Renal cortex interstitium (tissue), 15 donors: ENCODE data around the gene CIAO1. TPM values are rescaled to one million over a fixed set of nuclear protein-coding genes. Genes with fewer than 3 reads are reported as not detected.
A peak's percentile ranks its signal among the peaks of the same experiment; 100 is the strongest.
"Not testable (repeated sequence)": the region's sequence is repeated elsewhere in the genome, so short reads cannot be mapped to it uniquely, and the experiment has no call there.

Source experiments
- DNase-seq, 11 donors: peaks; one replicate each; pipeline ENCODE4 v3.0.0-alpha.2; 2013; ENCODE audit warnings: low read depth in 9 of 11, low spot score in 4 of 11; ENCODE audit errors: extremely low read depth in 1 of 11
- long read RNA-seq, 16 experiments: transcript quantifications; one replicate each; lab custom pipeline, GENCODE V29; 2026
- polyA plus RNA-seq, 3 donors: library from polyadenylated mRNA; unstranded; fragments of 120-200 nt; gene quantifications; one replicate each; pipeline ENCODE4 v1.2.1, GENCODE V29; 2013; ENCODE audit not compliant: insufficient read length in 3 of 3

Gene CIAO1
- polyA plus RNA-seq: 10 to 100 TPM; 68.1 to 78.8 (median 70.7) TPM
- long read RNA-seq, donor 1, transcript CIAO1-203 (7 exons, 1,533 nt): major isoform, 15 of 15 reads
- long read RNA-seq, donor 1, partial matches to known transcripts: 0 of 15 reads
- long read RNA-seq, donor 1, other reads (novel, unspliced or antisense): 0 of 15 reads
- long read RNA-seq, donor 2, transcript CIAO1-203 (7 exons, 1,533 nt): major isoform, 12 of 22 reads
- long read RNA-seq, donor 2, partial matches to known transcripts: 10 of 22 reads
- long read RNA-seq, donor 2, other reads (novel, unspliced or antisense): 0 of 22 reads
- long read RNA-seq, donor 3, transcript CIAO1-203 (7 exons, 1,533 nt): major isoform, 35 of 40 reads
- long read RNA-seq, donor 3, partial matches to known transcripts: 5 of 40 reads
- long read RNA-seq, donor 3, other reads (novel, unspliced or antisense): 0 of 40 reads
- long read RNA-seq, donor 4, transcript CIAO1-203 (7 exons, 1,533 nt): major isoform, 19 of 26 reads
- long read RNA-seq, donor 4, partial matches to known transcripts: 0 of 26 reads
- long read RNA-seq, donor 4, other reads (novel, unspliced or antisense): 7 of 26 reads
- long read RNA-seq, donor 5: 0 reads
- long read RNA-seq, donor 6, transcript CIAO1-203 (7 exons, 1,533 nt): major isoform, 19 of 243 reads
- long read RNA-seq, donor 6, partial matches to known transcripts: 217 of 243 reads
- long read RNA-seq, donor 6, other reads (novel, unspliced or antisense): 6 of 243 reads
- long read RNA-seq, donor 7, transcript CIAO1-203 (7 exons, 1,533 nt): major isoform, 28 of 308 reads
- long read RNA-seq, donor 7, partial matches to known transcripts: 279 of 308 reads
- long read RNA-seq, donor 7, other reads (novel, unspliced or antisense): 0 of 308 reads
- long read RNA-seq, donor 8, transcript CIAO1-203 (7 exons, 1,533 nt): major isoform, 27 of 416 reads
- long read RNA-seq, donor 8, partial matches to known transcripts: 374 of 416 reads
- long read RNA-seq, donor 8, other reads (novel, unspliced or antisense): 14 of 416 reads
- long read RNA-seq, donor 9, transcript CIAO1-203 (7 exons, 1,533 nt): major isoform, 27 of 27 reads
- long read RNA-seq, donor 9, partial matches to known transcripts: 0 of 27 reads
- long read RNA-seq, donor 9, other reads (novel, unspliced or antisense): 0 of 27 reads
- long read RNA-seq, donor 10, transcript CIAO1-203 (7 exons, 1,533 nt): major isoform, 21 of 203 reads
- long read RNA-seq, donor 10, partial matches to known transcripts: 174 of 203 reads
- long read RNA-seq, donor 10, other reads (novel, unspliced or antisense): 7 of 203 reads
- long read RNA-seq, donor 11, transcript CIAO1-203 (7 exons, 1,533 nt): major isoform, 22 of 22 reads
- long read RNA-seq, donor 11, partial matches to known transcripts: 0 of 22 reads
- long read RNA-seq, donor 11, other reads (novel, unspliced or antisense): 0 of 22 reads
- long read RNA-seq, donor 12, transcript CIAO1-203 (7 exons, 1,533 nt): major isoform, 11 of 148 reads
- long read RNA-seq, donor 12, partial matches to known transcripts: 96 of 148 reads
- long read RNA-seq, donor 12, other reads (novel, unspliced or antisense): 39 of 148 reads
- long read RNA-seq, donor 13, transcript CIAO1-203 (7 exons, 1,533 nt): major isoform, 49 of 60 reads
- long read RNA-seq, donor 13, partial matches to known transcripts: 10 of 60 reads
- long read RNA-seq, donor 13, other reads (novel, unspliced or antisense): 0 of 60 reads
- long read RNA-seq, donor 14, transcript CIAO1-203 (7 exons, 1,533 nt): major isoform, 20 of 20 reads
- long read RNA-seq, donor 14, partial matches to known transcripts: 0 of 20 reads
- long read RNA-seq, donor 14, other reads (novel, unspliced or antisense): 0 of 20 reads
- long read RNA-seq, donor 15, transcript CIAO1-203 (7 exons, 1,533 nt): major isoform, 13 of 14 reads
- long read RNA-seq, donor 15, partial matches to known transcripts: 0 of 14 reads
- long read RNA-seq, donor 15, other reads (novel, unspliced or antisense): 0 of 14 reads
- long read RNA-seq, donor 16, transcript CIAO1-203 (7 exons, 1,533 nt): major isoform, 77 of 1,067 reads
- long read RNA-seq, donor 16, partial matches to known transcripts: 955 of 1,067 reads
- long read RNA-seq, donor 16, other reads (novel, unspliced or antisense): 35 of 1,067 reads

- peak; percentile 87 to 98 (median 96) for DNase-seq
These were observed at the start of gene CIAO1, which contains the start of gene TMEM127 for GRCh38 chr2:96265840-96266679. CIAO1 (plus strand) TSS chr2:96266225; CDS start chr2:96266351, 126 bp downstream. TMEM127 (minus strand) TSS chr2:96265997; CDS start chr2:96265381, 616 bp downstream.

- DNase-seq: no peak
These were observed 47.4 kb upstream of the CIAO1 start for GRCh38 chr2:96218508-96219131.

DNA sequence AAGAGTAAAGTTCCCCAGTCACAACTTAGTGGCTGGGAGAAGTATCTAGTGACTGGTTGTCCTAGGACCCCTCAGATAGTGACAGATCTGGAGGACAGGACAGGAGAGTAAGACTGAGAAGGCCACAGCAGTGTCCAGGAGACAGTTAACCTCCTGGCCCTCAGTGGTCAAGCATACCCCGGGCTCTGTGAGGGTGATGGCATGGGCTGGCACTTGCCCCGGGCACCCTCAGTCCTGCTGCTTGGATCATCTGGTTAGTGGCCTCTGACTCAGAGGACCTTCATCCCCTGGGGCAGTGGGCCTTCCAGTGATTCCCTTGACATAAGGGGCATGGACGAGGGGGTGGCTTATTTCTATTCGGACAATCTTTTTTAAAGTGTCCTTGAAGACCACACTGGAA is 46.1 kb upstream of the CIAO1 start:
- not testable (repeated sequence) for DNase-seq

- DNase-seq: not testable (repeated sequence)
These were observed 44.9 kb upstream of the CIAO1 start for GRCh38 chr2:96221106-96221505.

- no peak for DNase-seq
These were observed 41.0 kb upstream of the CIAO1 start for GRCh38 chr2:96225016-96225533.

DNA sequence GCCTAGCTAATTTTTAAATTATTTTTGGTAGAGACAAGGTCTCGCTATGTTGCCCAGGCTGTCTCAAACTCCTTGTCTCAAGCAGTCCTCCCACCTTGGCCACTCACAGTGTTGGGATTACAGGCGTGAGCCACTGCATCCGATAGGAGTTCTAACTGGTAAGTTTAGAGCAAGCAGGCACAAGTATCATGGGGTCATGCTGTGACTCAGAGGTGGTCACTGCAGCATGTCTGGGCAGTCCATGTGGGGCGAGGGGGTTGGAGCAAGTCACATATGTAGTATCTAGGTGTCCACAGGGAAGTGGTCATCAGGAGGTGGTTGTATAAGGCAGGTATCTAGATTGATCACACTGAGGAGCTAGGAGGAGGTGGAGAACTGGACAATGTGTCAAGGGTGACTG is 34.7 kb upstream of the CIAO1 start:
- no peak for DNase-seq

DNA sequence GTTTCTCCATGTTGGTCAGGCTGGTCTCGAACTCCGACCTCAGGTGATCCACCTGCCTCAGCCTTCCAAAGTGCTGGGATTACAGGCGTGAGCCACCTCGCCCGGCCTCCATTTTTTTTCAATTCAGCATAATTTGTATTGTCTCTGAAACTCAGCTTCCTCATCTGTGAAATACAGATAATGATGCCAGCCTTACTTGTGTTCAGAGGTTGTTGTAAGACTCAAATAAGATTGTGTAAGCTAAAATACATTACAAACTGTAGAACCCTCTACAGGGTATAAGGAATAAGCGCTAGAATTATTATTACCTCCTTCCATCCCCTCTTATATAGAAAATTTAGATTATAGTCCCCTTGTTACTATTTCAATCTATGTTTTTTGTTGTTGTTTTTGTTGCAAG is 32.6 kb upstream of the CIAO1 start:
- DNase-seq: no peak

DNA sequence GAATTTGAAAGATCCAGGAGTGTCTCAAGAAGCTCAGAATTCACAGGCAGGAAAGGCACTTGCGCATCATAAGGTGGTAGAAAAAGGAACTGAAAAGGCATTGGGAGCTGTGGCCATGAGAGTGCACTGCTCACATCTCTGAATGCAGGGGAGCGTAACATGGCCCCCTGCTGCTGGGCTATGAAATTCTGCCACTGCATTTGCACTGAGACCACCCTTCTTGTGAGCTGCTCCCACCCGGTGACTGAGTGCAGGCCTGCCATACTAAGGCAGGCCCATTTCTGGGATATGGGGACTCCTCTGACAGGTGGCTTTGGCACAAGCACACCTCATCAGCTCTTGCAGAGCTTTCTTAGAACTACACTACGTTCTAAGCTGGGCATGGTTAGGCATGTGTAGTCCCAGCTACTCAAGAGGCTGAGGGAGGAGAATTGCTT is 32.1 kb upstream of the CIAO1 start:
- no peak for DNase-seq

DNA sequence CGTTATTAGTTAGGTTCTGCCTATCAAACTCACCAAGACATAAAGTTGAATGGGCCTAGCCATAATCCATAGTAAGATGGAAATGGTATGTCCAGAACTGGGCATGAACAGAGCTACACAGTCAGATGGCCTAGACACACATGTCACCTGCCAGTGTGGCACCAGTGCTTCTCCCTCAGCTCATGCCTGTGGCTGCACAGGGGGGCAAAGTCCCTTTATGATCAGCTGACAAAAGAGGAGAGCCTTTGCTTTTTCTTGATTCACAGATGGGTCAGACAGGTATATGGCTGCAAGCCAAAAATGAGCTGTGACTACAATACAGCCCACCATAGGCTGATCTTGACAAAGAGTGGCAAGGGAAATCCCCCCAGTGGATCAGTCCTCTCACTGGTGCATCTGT is 29.1 kb upstream of the CIAO1 start:
- no peak for DNase-seq

GRCh38 chr2:96238266-96238665 is 27.8 kb upstream of the CIAO1 start:
- DNase-seq: no peak

DNA sequence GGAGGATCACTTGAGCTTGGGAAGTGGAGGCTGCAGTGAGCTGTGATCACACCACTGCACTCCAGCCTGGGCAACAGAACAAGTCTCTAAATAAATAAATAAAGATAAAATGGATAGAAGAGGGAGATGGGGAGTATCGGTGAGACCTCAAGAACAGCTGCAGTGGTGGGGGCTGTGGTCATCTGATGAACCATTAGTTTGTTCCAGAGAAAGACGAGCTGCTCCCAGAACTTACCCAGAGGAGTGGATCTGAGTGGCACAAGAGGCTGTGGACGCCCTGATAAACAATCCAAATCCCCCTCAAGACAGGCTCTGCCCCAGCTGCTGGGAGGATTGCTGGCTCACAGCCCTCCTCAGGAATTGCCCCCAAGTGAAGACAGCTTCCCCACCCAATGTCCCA is 26.9 kb upstream of the CIAO1 start:
- no peak for DNase-seq

- DNase-seq: no peak
These were observed 26.2 kb upstream of the CIAO1 start for GRCh38 chr2:96239745-96240264.

DNA sequence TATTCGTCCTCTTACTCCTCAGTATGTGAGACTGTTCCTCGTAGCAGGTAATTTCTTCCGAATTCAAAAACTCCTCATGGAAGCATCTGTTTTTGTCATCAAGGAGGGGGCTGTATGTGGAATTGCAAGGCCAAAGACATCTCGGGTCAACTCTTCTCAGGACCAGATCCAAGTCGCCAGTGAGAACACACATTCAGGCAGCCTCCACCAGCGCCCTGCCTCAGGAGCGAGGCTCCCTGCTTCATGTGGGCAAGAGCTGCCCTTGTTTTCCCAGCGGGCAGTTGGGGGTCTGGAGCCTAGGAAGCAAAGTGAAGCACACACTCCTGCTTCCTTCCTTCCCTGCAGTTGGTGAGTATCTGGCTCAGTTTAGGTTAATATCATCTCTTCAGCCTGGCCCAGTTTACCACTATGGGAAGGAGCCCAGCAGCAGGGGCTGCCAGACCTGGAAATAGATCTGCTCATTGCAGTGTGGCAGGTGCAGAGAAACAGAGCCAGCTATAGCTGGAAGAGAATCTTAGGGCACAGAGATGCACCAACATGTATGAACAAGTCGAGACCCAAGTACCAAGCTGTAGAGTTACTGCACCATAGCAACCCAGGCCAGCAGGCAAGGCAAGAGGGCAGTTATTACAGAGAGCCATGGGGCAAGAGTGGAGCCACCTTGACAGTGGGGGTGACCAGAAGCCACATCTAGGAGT is 25.5 kb upstream of the CIAO1 start:
- no peak for DNase-seq

DNA sequence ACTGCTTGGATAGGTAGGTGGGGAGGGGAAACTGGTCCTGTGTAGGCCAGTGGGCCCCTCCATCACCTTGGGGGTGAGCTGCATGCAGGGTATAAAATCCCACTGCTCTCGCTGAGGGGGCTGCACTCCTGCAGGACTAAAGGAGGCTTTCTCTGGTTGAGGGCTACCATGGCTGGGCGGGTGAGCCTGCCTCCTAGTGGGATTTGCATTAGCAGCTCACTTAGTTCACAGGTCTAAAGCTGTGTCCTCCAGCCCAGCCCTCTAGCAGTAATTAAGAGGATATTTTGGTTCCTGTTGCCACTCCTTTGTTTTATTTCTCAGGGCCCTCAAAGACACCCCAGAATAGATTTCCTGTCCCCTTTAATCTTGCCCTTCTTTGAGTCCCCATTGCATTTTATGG is 24.8 kb upstream of the CIAO1 start:
- no peak for DNase-seq
